Right forelimb (tissue), 1 donor: ENCODE results near the gene RELN.
"Not testable (repeated sequence)": the region's sequence is repeated elsewhere in the genome, so short reads cannot be mapped to it uniquely, and the experiment has no call there.

Experiments used
- DNase-seq: peaks from one replicate; pipeline ENCODE4 v3.0.0-alpha.2; 2018

The RELN gene

DNA sequence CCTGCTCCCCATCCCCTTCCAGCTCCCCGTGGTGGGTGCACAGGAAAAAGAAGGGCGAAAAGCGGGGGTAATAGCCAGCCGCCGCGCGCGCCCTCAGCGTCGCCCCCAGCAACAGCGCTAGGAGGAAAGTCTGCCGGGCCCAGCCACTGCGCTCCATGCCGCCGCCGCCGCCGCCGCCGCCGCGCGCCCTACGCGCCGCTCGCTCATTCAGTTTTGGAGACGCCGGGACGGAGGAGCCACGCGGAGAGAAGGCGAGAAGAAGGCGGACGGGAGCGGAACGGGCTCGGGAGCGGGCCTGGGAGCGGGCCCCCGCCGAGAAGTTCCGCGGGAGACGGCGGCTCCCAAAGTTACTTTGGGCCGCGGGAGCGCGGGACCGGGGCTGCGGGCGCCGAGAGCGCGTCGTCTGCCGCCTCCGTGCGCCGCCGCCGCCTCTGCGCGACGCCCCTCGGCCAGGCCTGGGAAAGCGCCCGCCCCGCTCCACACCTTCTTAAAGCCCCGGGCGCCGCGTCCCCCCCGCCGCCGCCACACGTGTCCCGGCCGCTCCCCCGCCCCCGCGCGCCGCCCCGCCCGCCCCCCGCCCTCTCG, at the start of gene RELN:
RELN (minus strand) TSS at position 459 of the 585 bp plus-strand sequence; CDS start at position 157, 302 bp downstream.
- peak; percentile 65 for DNase-seq

DNA sequence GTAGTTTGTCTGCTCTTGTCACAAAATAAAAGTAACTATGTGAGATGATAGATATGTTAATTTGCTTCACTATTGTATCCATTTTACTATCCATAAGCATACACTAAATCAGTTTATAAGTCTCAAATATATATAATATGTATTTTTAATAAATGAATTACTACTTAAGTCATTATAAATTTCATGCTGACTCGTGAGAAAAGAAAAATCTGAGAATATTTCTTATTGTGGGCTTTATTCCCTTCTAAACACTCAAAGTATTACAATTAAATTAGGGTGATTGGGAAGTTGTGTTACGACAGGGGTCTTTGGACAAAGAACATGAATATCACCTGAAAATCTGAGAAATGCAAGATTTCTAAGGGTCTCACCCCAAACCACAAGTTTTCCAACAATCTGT, 48.7 kb upstream of the RELN start:
- no peak for DNase-seq

- not testable (repeated sequence) for DNase-seq
Observed at GRCh38 chr7:104036889-104037288, 47.4 kb upstream of the RELN start.

- DNase-seq, result no peak
Observed at GRCh38 chr7:104035351-104035750, 45.9 kb upstream of the RELN start.

DNA sequence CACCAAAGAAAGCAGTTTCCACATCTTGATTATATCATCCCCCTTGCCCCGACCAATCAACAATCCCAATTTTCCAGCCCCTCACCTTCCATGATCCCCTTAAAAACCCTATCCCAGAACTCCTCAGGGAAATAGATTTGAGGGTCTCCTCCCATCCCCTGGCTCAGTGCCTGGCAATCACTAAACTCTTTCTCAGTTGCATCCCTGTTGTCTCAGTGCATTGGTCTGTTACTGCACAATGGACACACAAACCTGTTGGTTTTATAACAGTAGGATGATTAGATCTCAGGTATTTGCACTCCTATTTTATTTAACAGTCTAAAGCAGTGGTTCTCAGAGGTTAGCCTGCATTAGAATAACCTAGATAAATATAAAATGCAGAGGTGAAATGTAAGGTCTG, 45.2 kb upstream of the RELN start:
- no peak for DNase-seq

GRCh38 chr7:104033837-104034236, 44.4 kb upstream of the RELN start:
- no peak for DNase-seq

DNA sequence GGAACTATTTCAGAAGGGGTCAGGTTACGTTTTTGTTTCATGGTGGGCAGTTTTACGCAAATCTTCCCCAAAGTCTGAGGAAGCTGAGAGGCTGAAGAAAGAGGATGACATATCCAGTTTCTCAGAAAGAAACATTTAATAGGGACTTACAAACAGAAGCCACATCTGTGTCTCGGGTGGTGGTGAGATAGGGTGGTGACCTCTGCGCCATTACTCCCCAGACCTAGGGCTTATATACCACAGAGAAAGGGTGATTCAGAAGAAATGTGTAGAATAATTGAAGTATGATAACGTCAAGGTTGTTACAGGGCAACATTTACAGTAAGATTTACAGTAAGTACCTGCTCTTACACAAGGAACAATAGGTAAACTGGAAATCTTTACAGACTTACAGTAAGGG, 43.0 kb upstream of the RELN start:
- DNase-seq, result no peak

DNA sequence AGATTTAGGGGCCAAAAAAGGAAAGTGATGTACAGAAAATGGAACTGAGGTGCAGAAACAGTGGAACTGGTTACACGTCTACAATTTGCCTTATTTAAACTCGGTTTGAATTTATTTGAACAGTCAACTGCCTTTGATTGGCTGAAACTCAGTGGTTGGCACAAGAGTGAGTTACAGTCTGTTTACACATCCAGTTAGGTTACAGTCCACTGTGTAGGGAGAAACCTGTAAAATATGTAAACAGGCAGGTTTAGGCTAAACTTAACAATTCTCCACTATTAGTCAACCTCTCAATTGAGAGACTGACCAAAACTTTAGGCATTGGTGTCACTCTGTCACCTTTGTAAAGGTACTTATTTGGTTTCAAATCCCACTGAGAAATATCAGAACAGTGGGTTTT, 40.3 kb upstream of the RELN start:
- DNase-seq, result no peak

DNA sequence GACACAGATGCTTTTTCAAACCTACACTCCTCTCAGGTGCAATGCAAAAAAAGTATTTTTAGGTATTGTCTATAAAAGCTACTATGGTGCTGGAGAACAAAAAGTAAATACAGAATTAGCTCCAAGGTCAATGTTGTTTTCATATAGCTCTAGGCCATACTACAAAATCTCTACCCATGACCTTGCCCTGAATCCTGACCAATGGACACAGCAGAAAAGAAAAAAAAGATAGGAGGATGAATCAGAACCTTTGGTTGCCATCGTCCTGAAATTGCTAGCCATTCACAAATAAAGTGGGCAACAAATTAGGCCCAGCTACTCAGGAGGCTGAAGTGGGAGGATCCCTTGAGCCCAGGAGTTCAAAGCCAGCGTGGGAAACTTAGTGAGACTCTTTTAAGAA, 35.2 kb upstream of the RELN start:
- no peak for DNase-seq

DNA sequence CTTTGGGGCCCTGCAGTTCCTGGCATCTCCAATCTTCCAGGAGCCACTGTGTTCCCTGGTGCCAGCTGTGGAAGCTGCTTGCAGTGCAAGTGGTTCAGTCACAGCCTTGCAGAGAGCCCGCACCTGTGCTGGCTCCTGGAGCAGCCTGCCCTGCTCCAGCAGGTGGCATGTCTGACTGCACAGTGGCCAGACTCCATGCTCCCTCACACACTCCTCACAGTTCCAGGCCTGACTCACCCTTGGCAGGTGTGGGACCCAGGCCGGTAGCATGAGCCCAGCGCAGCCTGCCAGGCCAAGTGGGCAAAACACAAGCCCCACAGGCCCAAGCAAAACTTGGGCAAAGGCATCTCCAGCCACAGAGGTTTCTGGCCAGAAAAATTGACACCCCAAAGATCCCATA, 33.6 kb upstream of the RELN start:
- DNase-seq, result no peak

GRCh38 chr7:104018425-104018824, 29.0 kb upstream of the RELN start:
- DNase-seq, result no peak

GRCh38 chr7:104017001-104017400, 27.5 kb upstream of the RELN start:
- no peak for DNase-seq

GRCh38 chr7:104012835-104013234, 23.4 kb upstream of the RELN start:
- DNase-seq, result no peak

DNA sequence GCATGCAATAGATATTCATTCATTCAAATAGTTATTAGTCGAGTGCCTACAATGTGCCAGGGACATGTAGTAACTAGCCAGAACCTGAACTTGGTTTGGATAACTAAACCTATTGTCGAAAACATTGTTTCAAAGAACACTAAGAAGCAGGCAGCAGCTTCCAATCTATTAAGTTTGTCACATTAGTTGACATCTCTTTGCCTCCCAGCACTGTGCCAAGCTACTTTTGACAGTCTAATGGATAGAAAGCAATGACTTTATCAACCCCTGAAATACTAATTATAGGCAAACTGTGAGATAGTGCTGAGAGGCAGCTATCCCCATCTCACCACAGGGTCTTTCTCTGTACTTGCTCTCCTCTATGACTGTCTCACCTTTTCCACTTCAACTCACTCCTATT, 22.4 kb upstream of the RELN start:
- DNase-seq, result no peak

DNA sequence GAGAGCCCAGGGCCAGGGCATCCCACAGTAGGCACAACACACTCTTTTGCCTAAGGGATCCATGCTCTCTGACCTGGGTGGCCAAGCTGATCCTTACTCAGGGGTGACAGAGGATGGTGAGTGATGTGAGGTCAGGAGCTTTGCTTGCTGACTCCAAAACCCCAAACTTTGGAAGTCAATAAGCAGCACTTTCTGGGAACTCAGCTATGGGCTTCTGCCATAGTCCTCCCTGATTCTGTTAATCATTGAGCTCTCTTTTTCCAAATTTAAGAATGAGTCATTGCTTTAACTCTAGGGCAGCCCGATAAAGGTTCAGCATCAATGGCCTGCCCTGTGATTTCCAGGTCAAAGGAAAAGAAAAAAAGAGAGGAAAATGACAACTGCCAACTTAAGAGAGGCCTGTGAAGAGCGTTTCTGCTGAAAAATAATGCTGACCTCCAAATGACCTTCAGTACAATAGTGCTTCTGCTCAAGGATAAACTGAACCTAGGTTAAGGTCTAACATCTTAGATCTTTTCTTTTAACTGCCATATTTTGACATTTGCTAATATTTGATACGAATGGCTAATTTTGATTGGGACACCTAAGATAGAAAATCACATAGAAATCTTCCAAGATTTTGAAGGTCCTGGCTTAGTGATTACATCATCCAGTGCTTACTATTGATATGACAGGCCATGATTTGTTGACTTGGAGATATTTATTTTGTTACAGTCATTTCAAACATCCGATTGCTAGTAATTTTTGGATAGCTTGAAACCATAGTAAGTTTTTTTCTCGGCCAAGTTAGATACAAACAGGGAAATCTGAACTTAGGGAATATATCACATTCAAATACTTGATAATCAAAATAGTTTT, 20.8 kb upstream of the RELN start:
- no peak for DNase-seq

- DNase-seq, result no peak
Observed at GRCh38 chr7:104008107-104008506, 18.6 kb upstream of the RELN start.

DNA sequence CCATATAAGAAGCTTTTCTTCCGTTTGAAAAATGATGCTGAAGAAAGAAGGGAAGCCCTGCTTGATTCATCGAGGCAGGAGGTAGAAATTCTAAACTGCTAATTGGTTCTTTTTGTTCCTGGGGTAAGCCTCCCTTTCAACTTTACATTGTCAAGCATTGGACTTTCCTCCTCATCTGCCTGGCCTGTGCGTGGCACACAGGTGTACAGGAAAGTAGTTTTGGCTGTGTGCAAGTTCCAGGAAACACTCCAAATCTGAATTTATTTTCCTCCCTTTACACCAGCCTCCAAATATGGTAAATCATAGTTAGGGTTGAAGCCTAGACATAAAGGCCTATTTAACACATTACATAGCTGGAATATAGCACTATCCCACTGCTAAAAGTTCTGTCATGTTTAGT, 18.2 kb upstream of the RELN start:
- DNase-seq, result no peak

DNA sequence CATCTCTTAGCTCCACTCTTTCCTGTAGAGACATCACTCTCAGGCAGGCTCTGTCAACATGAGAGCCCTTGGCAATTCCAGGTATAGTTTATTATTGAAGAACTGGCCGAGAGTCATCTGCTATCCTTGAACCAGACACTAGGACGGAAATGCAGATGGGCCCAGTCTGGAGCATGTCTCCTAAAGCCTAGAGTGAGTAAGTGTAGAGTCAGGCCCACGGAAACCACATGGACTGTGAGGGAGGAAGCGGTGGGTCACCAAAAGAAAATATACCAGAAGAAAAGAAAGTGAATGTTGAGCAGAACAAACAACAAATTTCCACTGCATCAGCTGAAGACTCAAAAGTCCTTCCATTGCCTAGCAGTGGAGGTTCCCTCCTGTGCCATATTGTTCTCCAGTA, 15.7 kb upstream of the RELN start:
- DNase-seq, result no peak

GRCh38 chr7:103996639-103997038, 7.2 kb upstream of the RELN start:
- DNase-seq, result no peak

GRCh38 chr7:103996017-103996551, 6.6 kb upstream of the RELN start:
- no peak for DNase-seq

- no peak for DNase-seq
Observed at GRCh38 chr7:103995554-103995953, 6.1 kb upstream of the RELN start.

GRCh38 chr7:103993551-103993950, 4.1 kb upstream of the RELN start:
- no peak for DNase-seq

DNA sequence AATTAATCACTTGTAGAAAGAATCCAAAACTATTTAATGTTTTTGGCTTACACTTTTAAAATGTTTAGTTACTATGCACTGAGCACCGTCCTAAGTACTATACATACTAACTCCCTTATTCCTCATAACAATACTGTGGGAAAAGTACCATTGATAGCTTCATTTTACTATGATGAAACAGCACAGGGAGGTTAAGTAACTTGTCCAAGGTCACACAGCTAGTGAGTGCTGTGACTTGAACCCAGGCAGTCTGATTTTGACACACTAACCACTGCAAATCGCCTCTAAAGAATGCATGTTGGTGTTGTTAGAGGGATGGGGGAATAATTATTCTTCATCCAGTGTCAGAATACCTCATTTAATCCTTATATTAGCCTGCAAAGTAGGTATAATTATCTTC, 1.9 kb upstream of the RELN start:
- no peak for DNase-seq

DNA sequence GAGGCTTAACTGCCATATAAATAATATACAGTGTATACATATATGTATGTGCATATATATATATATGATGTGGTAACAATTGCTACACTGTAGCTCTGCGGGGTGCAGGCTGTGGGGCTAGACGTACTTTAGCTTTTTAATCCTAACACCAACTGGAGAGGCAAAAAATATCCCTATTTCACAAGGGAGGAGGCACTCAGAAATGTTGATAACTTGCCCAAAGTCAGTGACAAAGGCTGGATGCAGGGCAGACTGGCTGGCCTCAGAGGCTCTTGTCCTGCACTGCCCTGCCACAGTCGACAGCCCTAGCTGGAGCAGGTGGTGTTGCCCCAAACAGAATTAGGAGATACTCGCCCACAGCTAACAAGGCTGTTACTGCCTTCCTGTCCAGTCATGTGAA, 1.5 kb upstream of the RELN start:
- DNase-seq, result no peak
